GM18526 (cell line): ENCODE data around the gene CACNA1A.

Experiments used
- POLR2A ChIP-seq: IDR thresholded peaks from 3 replicates; pipeline ENCODE4 v1.6.1; 2011; ENCODE audit not compliant: insufficient read length; ENCODE audit errors: extremely low read depth

The CACNA1A gene

DNA sequence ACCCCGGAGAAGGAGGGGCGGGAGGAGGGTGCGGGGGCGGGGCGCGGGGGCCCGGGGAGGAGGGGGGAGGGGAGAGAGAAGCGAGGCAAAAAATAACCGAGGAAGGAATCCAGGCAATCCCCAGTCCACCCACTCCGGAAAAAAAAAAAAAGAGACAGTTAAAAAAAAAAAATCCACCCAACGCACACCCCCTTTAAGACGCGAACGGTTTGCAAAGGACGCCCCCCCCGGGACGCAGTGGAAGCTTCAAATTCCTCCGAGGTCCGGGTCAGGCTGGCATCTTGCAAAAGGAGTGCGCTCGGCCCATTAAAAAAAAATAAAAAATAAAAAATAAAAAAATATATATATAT, at the start of gene CACNA1A:
Gene CACNA1A (minus strand): TSS at position 9 of the 350 bp plus-strand sequence. CDS start 255 bp downstream, outside the sequence.
- TF ChIP-seq POLR2A, result no peak

DNA sequence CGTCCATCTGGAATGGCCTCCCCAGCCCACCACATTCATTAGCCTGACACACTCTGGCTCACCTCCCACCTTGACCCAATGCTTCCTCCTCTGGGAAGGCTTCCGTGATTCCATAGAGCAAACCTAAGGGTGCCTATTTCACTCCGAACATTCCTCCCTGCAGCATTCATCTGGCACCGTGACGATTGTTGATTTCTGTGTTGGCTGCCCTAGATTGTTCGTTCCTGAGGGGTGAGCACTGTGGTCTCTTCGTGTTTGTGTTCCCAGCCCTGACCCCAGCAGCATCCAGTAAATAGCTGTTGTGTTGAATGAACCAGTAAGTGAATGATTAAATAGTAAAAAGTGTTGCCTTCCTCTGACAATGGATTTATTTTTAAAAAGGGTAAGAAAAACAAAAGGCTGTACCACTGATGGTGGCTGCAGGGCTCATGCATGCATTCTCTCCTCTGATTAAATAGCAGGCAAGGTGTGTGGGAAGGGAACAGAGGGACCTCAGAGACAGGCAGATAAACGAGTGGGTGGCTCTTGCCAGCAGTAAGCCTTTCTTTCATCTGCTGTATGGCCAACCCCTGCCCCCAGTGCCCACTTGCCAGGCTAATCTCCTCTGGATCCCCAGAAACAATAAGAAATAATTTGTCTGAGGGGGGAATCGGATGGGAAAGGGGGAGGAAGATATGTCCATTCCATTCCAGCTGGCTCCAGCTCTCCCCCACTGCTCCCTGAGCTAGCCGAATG, 48.4 kb upstream of the CACNA1A start:
- TF ChIP-seq POLR2A, result no peak

DNA sequence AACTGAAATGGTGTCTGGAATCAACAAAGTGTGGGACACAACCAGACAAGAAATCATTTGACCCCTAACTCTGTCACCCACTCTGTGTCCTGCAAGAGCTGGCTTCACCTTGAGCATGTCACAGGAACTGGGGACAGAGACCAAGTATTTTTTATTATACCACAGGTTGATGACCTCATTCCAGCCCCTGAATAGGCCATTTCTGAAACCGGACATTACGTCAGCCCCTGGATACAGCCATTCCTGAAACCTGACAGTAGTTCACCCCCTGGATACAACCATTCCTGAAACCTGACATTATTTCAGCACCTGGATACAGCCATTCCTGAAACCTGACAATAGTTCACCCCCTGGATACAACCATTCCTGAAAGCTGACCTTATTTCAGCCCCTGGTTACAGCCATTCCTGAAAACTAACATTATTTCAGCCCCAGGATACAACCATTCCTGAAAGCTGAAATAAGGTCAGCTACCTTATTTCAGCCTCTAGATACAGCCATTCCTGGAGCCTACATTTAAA, 47.7 kb upstream of the CACNA1A start:
- TF ChIP-seq POLR2A, result no peak

DNA sequence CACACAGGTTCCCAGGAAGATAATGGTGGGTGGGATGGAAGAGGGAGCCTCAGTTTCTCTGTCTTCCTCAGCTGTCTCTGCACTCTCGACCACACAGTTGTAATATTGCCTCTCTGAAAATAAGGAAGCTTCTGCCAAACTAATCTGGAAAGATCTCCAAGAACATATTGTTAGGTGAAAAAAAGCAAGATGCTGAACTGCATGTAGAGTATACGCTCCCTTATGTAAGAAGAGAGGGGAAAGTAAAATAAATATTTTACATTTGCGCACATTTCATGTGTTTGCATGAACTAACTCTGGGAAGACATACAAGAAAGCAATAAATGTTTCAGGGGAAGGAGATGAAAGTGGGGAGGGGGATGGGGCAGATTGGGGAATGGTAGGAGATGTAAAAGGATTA, 41.9 kb upstream of the CACNA1A start:
- TF ChIP-seq POLR2A, result no peak

DNA sequence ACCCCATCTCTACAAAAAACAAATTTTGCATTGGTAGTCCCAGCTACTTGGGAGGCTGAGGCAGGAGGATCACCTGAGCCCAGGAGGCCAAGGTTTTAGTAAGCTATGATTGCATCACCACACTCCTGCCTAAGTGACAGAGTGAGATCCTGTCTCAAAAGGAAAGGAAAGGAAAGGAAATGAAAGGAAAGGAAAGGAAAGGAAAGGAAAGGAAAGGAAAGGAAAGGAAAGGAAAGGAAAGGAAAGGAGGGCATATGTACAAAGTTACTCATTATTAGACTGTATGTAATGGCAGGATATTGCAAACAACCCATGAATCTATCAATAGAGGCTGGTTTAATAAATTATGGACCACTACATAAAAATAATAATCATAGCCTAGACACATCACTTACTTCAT, 40.8 kb upstream of the CACNA1A start:
- no peak for TF ChIP-seq POLR2A

DNA sequence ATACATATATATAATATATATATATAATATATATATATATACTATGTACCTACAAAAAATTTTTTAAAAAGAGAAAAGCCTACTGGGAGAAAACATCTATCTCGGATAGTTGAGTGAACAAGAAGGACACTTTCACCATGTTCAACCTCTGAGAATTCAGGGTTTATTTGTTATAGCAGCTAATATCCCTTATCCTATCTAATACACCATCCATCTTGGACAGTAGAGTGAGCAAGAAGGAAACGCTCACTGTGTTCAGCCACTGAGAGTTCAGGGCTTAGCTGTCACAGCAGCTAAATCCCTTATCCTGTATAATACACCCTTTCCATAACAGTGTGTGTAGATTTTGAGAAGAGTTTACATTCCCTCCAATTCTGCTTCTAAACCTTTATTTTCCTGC, 38.1 kb upstream of the CACNA1A start:
- TF ChIP-seq POLR2A, result no peak

DNA sequence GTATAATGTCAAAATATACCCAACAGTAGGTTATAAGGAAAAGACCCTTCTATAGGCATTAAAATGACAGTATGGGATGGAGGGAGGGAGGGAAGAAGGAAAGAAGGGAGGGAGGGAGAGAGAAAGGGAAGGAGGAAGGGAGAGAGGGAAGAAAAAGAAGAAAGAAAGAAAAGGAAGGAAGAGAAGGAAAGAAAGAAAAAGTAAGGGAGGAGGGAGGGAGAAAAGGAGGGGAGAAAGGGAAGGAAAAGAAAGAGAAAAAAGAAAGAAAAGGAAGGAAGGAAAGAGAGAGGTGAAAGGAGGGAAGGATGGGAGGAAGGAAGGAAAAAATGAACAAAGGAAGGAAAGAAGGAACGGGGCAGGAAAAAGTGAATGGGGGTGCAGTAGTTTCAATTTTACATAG, 35.3 kb upstream of the CACNA1A start:
- no peak for TF ChIP-seq POLR2A

DNA sequence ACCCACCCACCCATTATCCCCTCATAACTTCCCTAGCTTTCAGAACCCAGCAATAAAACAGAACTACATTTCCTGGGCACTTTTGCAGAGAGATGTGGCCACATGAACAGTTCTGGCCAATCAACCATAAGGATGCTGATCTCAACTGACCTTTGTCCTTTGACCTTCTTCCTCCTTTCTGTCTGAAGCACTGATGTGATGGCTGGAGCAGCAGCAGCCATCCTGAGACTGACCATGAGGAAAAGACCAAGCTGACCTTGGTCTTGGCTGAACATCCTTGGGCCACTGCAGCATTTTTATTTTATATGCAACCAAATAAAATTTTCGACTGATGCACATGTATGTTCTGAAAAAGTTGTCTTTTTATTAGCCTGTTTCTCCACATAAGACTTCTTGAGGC, 33.1 kb upstream of the CACNA1A start:
- no peak for TF ChIP-seq POLR2A

DNA sequence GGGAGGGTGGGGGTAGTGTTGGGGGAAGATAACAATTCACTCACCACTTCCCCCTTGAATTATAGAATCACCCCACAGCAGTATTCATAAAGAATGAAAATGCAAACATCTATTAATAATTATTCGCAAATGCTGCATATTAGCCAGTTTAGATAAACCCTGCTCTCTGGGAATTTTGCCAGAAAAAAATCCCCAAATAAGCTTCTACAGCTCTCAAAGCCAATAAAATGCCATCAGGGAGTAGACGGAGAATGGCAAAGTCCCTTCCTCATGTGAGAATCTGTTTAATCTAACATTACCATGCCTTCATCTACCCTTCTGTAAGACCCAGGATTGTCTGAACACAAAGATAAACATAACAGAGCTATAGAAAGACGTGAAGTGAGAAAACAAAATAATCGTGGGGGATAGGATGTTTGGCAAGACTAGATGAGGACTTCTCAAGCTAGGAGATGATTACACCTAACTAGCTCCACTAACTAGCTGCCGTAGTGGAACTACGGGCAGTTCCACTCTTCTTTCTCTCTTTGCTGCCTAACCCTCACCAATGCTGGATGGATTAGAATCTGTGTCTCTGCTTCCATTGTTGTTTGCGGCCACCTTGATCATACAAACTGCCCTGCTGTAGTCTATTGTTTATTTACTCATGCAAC, 32.4 kb upstream of the CACNA1A start:
- no peak for TF ChIP-seq POLR2A

DNA sequence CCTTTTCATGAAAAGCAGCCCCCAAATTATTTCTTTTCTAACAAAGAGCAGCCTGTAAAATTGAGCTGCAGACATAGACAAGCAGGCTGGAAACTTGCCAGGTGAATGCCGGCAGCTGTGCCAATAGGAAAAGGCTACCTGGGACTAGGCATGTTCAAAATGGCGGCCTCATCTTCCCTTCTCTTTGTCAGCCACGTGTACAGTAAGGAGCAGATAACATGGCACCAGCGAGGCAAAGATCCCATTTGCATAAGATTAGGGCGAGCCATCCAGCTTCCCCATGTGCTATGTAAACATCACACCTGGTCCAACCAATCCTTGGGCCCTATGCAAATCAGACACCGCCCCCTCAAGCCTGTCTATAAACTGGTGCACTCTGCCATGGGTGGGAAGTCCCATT, 31.2 kb upstream of the CACNA1A start:
- TF ChIP-seq POLR2A, result no peak

DNA sequence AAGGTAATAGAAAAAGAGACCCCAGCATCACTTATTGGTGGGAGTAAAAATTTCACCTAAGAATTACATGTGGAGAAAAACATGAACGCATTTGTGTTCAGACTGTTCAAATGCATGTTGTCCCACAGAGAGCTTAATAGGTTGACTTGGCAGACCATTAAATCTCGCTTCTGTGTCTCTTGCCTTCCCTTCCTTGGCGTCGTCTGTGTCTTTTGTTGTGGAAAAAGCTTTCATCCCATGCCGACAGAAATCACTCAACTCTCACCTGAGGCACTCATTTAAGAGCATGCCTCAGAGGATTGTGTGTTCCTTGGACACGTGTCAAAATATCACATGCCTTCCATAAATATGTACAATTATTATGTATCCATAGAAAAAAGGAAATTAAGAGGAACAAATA, 24.4 kb upstream of the CACNA1A start:
- TF ChIP-seq POLR2A, result no peak

DNA sequence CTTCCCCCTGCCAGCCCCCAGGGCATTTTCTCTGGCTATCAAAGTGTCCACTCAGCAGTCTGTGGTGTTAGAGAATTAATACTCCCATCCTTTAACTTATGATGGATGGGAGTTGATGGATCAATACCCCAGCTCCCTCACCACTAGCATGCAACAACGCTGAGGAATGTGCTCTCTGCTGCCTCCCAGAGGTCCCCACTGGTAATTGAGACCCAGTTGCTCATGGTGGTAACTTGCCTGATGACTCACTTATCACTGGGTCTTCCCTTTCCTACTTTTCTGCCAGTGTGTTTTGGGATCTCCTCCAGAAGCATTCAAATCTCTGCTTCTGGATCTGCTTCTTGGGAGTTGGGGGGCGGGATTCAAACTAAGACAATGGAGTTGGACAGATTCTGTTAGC, 20.3 kb upstream of the CACNA1A start:
- TF ChIP-seq POLR2A, result no peak

DNA sequence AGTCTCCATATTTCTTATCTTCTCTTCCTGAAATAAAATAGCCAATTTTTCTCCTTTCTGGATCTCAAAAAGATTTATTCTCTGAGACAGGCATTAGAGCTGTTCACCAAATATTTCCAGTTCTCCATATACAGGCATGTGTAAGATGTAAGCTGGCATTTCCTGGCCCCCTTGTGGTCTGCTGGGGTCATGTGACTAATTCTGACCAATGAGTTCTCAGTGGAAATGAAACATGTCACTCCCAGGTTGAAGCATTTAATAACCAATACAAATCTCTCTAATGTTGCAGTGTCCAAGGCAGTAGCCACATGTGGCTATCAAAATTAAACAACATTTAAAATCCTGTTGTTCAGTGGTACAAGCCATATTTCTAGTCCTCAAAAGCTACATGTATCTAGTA, 14.8 kb upstream of the CACNA1A start:
- no peak for TF ChIP-seq POLR2A

DNA sequence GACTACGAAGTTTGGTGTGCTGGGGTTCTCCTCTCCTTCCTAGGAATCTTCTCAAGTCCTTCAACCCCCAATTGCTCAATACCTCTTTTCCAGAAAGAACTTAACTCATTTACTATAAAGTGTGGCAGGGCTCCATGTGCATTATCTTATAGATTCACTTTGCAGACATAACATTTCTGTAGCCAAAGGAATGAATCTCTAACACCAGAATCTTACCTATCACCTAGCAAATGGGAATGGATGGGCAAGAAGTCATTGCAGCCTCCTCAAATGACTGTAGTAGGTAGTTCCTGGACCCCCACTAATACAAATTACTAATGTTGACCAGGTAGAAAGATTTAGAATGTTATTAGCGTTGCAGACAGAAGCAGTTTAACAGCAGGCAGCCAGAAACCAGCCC, 5.7 kb upstream of the CACNA1A start:
- no peak for TF ChIP-seq POLR2A

DNA sequence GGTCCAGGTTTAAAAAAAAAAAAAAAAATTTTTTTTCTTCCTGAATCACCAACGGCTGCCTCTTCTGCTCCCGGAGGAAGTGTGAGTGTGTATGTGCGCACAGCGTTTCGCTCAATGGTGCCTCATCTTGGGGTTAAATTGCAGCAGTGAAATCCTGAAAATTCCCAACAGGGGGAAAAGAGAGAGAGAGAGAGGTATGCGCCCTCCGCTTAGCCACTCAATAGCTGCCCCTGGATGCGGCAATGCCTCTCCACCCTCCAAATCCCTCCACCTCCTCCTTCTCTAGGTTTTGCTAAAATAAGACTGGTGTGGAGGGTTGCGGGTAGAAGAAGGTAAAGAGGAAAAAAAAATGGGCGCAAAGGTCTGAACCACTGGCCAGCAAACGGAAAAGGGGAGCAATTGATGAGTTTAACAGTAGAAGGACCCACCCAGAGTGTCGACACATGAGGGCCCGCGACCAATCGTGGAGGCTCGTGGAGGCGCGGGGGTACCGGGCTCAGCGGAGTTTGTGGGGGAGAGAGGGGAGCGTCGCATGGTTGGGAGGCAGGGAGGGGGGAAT, 853 bp upstream of the CACNA1A start:
- TF ChIP-seq POLR2A, result no peak

DNA sequence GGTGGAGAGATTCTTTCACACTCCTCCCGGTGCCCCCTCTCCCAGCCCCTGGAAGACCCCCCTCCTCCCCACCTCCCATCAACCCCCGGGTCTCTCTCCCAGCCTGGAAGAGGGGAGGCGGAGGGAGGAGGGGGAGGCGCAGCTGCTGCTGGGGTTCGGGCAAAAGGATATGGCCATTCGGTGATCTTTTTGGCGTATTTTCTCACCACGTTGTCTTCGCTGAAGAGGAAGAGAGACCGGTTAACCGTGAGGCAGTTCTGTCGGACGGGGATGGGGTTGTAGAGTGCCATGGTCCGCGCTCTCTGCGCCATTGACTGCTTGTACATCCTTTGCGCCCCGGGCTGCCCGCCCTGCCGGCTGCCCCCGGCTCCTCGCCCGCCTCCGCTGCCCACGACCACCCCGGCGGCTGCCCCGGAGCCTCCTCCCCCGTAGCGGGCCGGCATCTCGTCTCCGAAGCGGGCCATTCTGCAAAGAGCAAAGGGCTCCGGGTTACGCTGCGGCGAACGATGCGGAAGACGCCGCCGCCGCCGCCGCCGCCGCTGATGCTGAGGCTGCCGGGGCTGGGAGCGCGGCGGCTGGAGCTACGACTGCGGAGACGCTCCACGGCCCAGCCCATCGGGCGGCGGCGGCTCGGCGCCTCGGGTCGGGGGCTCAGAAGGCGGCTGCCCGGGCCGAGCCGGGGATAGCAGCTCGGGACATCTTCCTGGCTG, 363 bp downstream of the CACNA1A start:
- no peak for TF ChIP-seq POLR2A
